HG03565 (cell line): ENCODE data around the gene HSPA12B.
A peak's percentile ranks its signal among the peaks of the same experiment; 100 is the strongest.
"Not testable (repeated sequence)": the region's sequence is repeated elsewhere in the genome, so short reads cannot be mapped to it uniquely, and the experiment has no call there.

ENCODE experiments used
- ATAC-seq: cut with Tn5 transposase; IDR thresholded peaks from one replicate; pipeline ENCODE4 v1.9.1; 2021; ENCODE audit warnings: mild to moderate bottlenecking, moderate library complexity; ENCODE audit not compliant: unreplicated experiment

Gene HSPA12B

GRCh38 chr20:3784216-3784853 is 51.9 kb downstream of the HSPA12B start:
- no peak for ATAC-seq

GRCh38 chr20:3784863-3785239 is 52.4 kb downstream of the HSPA12B start:
- no peak for ATAC-seq

GRCh38 chr20:3785240-3786125 is 53.0 kb downstream of the HSPA12B start:
- ATAC-seq, result no peak

- ATAC-seq, result peak; percentile 15
Observed at GRCh38 chr20:3786126-3786484, 53.6 kb downstream of the HSPA12B start.

GRCh38 chr20:3786665-3787323 is 54.3 kb downstream of the HSPA12B start, which contains the start of gene CENPB:
TSS of gene CENPB (minus strand) at chr20:3786740. CDS start at chr20:3786483, 257 bp downstream.
- peak; percentile 73 for ATAC-seq

GRCh38 chr20:3787324-3788014 is 55.0 kb downstream of the HSPA12B start:
- no peak for ATAC-seq

- ATAC-seq, result no peak
Observed at GRCh38 chr20:3788685-3789155, 56.2 kb downstream of the HSPA12B start.

GRCh38 chr20:3789201-3789600 is 56.7 kb downstream of the HSPA12B start:
- ATAC-seq, result not testable (repeated sequence)

- not testable (repeated sequence) for ATAC-seq
Observed at GRCh38 chr20:3794168-3794567, 61.7 kb downstream of the HSPA12B start.

GRCh38 chr20:3794701-3795420 is 62.4 kb downstream of the HSPA12B start:
- no peak for ATAC-seq

- ATAC-seq, result peak; percentile 61
Observed at GRCh38 chr20:3795511-3796468, 63.3 kb downstream of the HSPA12B start, which contains the start of gene CDC25B. TSS of gene CDC25B (plus strand) at chr20:3796310. CDS start at chr20:3796532, 222 bp downstream.

- ATAC-seq, result no peak
Observed at GRCh38 chr20:3796477-3797225, 64.2 kb downstream of the HSPA12B start.

- no peak for ATAC-seq
Observed at GRCh38 chr20:3797226-3797545, 64.7 kb downstream of the HSPA12B start.

GRCh38 chr20:3797592-3798372 is 65.3 kb downstream of the HSPA12B start:
- ATAC-seq, result no peak

GRCh38 chr20:3798373-3798768 is 65.9 kb downstream of the HSPA12B start:
- no peak for ATAC-seq

GRCh38 chr20:3798908-3799248 is 66.4 kb downstream of the HSPA12B start:
- no peak for ATAC-seq

- ATAC-seq, result no peak
Observed at GRCh38 chr20:3800256-3800877, 67.9 kb downstream of the HSPA12B start.
